K562 (cell line): ENCODE data around the gene ANAPC2. TPM values are rescaled to one million over a fixed set of nuclear protein-coding genes. Genes with fewer than 3 reads are reported as not detected.

Source experiments
- BCOR ChIP-seq: fragments of 450-650 bp; IDR thresholded peaks from 2 replicates; pipeline ENCODE4 v1.6.1; 2016
- CREM ChIP-seq: IDR thresholded peaks from 2 replicates; pipeline ENCODE4 v1.6.1; 2014; ENCODE audit warnings: antibody characterized with exemption, low read depth
- GABPA ChIP-seq: fragments of 200-800 bp; sonication (Bioruptor generic); conservative IDR thresholded peaks from 2 replicates; pipeline ENCODE4 v1.6.1; 2016; ENCODE audit warnings: low read depth, missing genetic modification characterization, missing compliant biosample characterization
- NCOA1 ChIP-seq: fragments of 450-650 bp; IDR thresholded peaks from 2 replicates; pipeline ENCODE4 v1.6.1; 2016; ENCODE audit warnings: low read depth
- RB1 ChIP-seq: fragments of 450-650 bp; IDR thresholded peaks from 2 replicates; pipeline ENCODE4 v1.6.1; 2017; ENCODE audit warnings: low read depth, mild to moderate bottlenecking
- RBM14 ChIP-seq: fragments of 200-400 bp; formaldehyde crosslinking; IDR thresholded peaks from 2 replicates; pipeline ENCODE4 v1.6.1; 2018; ENCODE audit warnings: low read depth, mild to moderate bottlenecking, low read length, moderate library complexity, borderline replicate concordance; ENCODE audit not compliant: insufficient read depth
- SPI1 ChIP-seq: IDR thresholded peaks from 2 replicates; pipeline ENCODE4 v1.6.1; 2011; ENCODE audit warnings: low read depth, low read length, control low read depth, borderline replicate concordance
- TOE1 ChIP-seq, 2 experiments: fragments of 450-650 bp in 1 of 2; sonication (generic) in 1 of 2; formaldehyde crosslinking in 1 of 2; IDR thresholded peaks; 2 replicates each; pipeline versions ENCODE4 v1.7.1 to v1.8.0; 2016 to 2022; ENCODE audit warnings: borderline replicate concordance in 2 of 2, mild to moderate bottlenecking in 2 of 2, antibody characterized with exemption in 1 of 2, inconsistent platforms in 1 of 2, low read depth in 1 of 2, missing genetic modification reagents in 1 of 2, moderate library complexity in 1 of 2
- ZNF12 ChIP-seq: sonication (generic); formaldehyde crosslinking; IDR thresholded peaks from 2 replicates; pipeline ENCODE4 v1.4.0; 2020; ENCODE audit warnings: mild to moderate bottlenecking, missing genetic modification reagents
- ZSCAN29 ChIP-seq: fragments of 450-650 bp; IDR thresholded peaks from 2 replicates; pipeline ENCODE4 v1.6.1; 2017
- polyA plus RNA-seq, 8 experiments: library from polyadenylated mRNA; depleted of rRNA in 4 of 8; stranded (reverse) in 5 of 8; unstranded in 3 of 8; fragments of >200 nt; fragmentation: Nextera tagmentation in 2 of 8; fragmentation: Illumina TruSeq in 1 of 8; extraction: Ambion mirVana in 2 of 8; extraction: Trizol in 1 of 8; gene quantifications; 2 replicates each; pipeline versions ENCODE4 v1.2.1 to v1.2.3, GENCODE V29; 2011 to 2014; ENCODE audit warnings: inconsistent platforms in 1 of 8, missing spikeins in 1 of 8
- total RNA-seq, 7 experiments: library from RNA; depleted of rRNA in 6 of 7; stranded (reverse); fragments of >200 nt in 6 of 7; fragmentation: Illumina TruSeq in 2 of 7; extraction: Trizol in 2 of 7; gene quantifications; 2 replicates each; pipeline versions ENCODE4 v1.2.1 to v1.2.3, GENCODE V29; 2011 to 2021; ENCODE audit warnings: low replicate concordance in 1 of 7
- TF ChIP-seq, protein P1 (sequence below), 2 experiments: fragments of 450-650 bp in 1 of 2; sonication (generic) in 1 of 2; formaldehyde crosslinking in 1 of 2; IDR thresholded peaks; 2 replicates each; pipeline versions ENCODE4 v1.7.1 to v1.9.0; 2016 to 2022; ENCODE audit warnings: inconsistent platforms in 1 of 2, mild to moderate bottlenecking in 1 of 2, missing genetic modification reagents in 1 of 2
- TF ChIP-seq, protein P2 (sequence below): fragments of 450-650 bp; formaldehyde crosslinking; IDR thresholded peaks from 2 replicates; pipeline ENCODE4 v1.4.0; 2020; ENCODE audit warnings: mild to moderate bottlenecking, moderate library complexity
- TF ChIP-seq, protein P3 (sequence below): fragments of 450-650 bp; IDR thresholded peaks from 2 replicates; pipeline ENCODE4 v1.6.1; 2016; ENCODE audit warnings: antibody characterized with exemption

The ANAPC2 gene
- total and polyA plus RNA-seq, 9 of the 15 experiments (the other 6 are each of a cell fraction or from before 2014, with no cell fraction given) = 0.11 to 56.5 (median 17.1) TPM; not detected in 1

DNA sequence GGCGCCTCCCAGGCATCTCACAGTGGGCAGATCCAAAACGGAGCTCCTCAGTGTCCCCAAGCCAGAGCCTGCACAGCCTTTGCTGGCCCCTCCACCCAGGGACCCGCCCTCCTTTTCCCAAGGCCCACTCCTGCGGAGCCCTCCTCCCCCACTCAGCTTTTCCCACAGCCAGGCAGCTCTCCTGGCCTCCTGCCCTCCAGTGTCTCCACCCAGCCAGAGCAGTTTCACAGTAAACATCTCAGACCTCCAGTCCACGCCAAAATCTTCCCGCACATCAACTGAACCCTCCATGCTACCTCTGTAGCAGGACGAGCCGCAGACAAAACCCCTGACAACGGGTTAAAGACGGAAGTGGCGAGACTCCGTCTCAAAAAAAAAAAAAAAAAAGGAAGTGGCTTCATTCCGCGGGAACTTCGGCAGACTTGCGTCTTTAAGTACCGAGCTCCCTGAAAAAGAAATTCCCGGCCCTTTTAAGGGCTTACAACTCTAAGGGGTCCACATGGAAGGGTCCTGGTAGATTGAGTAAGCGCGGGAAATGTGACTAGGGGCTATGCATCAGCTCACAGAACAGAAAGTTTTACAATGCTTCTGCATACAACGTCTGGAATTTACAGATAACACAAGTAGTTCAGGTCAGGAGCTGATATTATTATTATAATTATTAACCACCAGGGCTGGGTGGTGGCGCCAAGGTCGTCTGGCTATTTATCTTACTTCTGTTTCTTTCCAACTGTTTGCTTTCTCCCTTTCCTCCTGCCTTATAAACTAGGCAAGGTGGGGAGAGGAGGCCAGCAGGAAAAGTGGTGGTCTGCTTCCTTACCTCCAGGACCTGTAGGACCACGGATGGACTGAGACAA is 60.8 kb downstream of the ANAPC2 start (continued):
- TF ChIP-seq, protein P1, sequence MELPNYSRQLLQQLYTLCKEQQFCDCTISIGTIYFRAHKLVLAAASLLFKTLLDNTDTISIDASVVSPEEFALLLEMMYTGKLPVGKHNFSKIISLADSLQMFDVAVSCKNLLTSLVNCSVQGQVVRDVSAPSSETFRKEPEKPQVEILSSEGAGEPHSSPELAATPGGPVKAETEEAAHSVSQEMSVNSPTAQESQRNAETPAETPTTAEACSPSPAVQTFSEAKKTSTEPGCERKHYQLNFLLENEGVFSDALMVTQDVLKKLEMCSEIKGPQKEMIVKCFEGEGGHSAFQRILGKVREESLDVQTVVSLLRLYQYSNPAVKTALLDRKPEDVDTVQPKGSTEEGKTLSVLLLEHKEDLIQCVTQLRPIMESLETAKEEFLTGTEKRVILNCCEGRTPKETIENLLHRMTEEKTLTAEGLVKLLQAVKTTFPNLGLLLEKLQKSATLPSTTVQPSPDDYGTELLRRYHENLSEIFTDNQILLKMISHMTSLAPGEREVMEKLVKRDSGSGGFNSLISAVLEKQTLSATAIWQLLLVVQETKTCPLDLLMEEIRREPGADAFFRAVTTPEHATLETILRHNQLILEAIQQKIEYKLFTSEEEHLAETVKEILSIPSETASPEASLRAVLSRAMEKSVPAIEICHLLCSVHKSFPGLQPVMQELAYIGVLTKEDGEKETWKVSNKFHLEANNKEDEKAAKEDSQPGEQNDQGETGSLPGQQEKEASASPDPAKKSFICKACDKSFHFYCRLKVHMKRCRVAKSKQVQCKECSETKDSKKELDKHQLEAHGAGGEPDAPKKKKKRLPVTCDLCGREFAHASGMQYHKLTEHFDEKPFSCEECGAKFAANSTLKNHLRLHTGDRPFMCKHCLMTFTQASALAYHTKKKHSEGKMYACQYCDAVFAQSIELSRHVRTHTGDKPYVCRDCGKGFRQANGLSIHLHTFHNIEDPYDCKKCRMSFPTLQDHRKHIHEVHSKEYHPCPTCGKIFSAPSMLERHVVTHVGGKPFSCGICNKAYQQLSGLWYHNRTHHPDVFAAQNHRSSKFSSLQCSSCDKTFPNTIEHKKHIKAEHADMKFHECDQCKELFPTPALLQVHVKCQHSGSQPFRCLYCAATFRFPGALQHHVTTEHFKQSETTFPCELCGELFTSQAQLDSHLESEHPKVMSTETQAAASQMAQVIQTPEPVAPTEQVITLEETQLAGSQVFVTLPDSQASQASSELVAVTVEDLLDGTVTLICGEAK (IDR thresholded peaks at IDR 0.05) = peak; percentile 92
- TF ChIP-seq, protein P1 (CRISPR knock-in tag; IDR thresholded peaks at IDR 0.05) = no peak
- peak; percentile 92 for TF ChIP-seq GABPA (tag)
- peak; percentile 66; the same call in 1 of the 2 replicates for TF ChIP-seq NCOA1
- no peak for TF ChIP-seq TOE1 (IDR thresholded peaks at IDR 0.05; ENCODE audit: borderline replicate concordance)
- no peak for TF ChIP-seq TOE1 (CRISPR knock-in tag; IDR thresholded peaks at IDR 0.05; ENCODE audit: borderline replicate concordance, low read depth)
- no peak for TF ChIP-seq ZSCAN29
- 0 out of 2 replicates have a peak, but pooled peaks have one; percentile 7 for TF ChIP-seq CREM
- TF ChIP-seq ZNF12 (CRISPR knock-in tag) = peak; percentile 61; the same call in 1 of the 2 replicates
- TF ChIP-seq, protein P2, sequence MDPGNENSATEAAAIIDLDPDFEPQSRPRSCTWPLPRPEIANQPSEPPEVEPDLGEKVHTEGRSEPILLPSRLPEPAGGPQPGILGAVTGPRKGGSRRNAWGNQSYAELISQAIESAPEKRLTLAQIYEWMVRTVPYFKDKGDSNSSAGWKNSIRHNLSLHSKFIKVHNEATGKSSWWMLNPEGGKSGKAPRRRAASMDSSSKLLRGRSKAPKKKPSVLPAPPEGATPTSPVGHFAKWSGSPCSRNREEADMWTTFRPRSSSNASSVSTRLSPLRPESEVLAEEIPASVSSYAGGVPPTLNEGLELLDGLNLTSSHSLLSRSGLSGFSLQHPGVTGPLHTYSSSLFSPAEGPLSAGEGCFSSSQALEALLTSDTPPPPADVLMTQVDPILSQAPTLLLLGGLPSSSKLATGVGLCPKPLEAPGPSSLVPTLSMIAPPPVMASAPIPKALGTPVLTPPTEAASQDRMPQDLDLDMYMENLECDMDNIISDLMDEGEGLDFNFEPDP = no peak
- no peak for TF ChIP-seq RBM14
- TF ChIP-seq SPI1 = peak; percentile 99
- TF ChIP-seq, protein P3, sequence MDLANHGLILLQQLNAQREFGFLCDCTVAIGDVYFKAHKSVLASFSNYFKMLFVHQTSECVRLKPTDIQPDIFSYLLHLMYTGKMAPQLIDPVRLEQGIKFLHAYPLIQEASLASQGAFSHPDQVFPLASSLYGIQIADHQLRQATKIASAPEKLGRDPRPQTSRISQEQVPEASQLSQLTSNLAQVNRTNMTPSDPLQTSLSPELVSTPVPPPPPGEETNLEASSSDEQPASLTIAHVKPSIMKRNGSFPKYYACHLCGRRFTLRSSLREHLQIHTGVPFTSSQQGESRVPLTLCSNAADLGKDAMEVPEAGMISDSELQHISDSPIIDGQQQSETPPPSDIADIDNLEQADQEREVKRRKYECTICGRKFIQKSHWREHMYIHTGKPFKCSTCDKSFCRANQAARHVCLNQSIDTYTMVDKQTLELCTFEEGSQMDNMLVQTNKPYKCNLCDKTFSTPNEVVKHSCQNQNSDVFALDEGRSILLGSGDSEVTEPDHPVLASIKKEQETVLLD = peak; percentile 33; the same call in 1 of the 2 replicates
- TF ChIP-seq RB1 = peak; percentile 54; the same call in 1 of the 2 replicates
- TF ChIP-seq BCOR = 0 out of 2 replicates have a peak, but pooled peaks have one; percentile 21
